Measurements from ENCODE around the gene KCNJ5. TPM values are rescaled to one million over a fixed set of nuclear protein-coding genes. Genes with fewer than 3 reads are reported as not detected.
"Not testable (repeated sequence)": the region's sequence is repeated elsewhere in the genome, so short reads cannot be mapped to it uniquely, and the experiment has no call there.

KCNJ5 gene
- total RNA-seq, 4 donors from 2014 or later = 0.69 to 1.1 TPM; not detected in 2

GRCh38 chr11:128919216-128919615 is 28.1 kb downstream of the KCNJ5 start:
- DNase-seq = no peak
- Histone ChIP-seq H3K36me3 (no peaks in the 10 kb centered on the region), H3K9me3 (no peaks in the 10 kb centered on the region), H3K27ac (no peak overlapping the region), H3K4me1 (no peaks in the 10 kb centered on the region), H3K27me3 (no peaks in the 10 kb centered on the region), H3K4me3 (no peak overlapping the region)
- no peak for TF ChIP-seq CTCF (IDR thresholded peaks at IDR 0.05)
- no peak for TF ChIP-seq POLR2A (IDR thresholded peaks at IDR 0.05)
- intact Hi-C loops (cut with DNase I; ENCODE audit: low total_unique reads) = no loop called here

- DNase-seq; H3K27ac ChIP-seq; intact Hi-C loops (cut with DNase I; ENCODE audit: low total_unique reads): not testable (repeated sequence)
Measured at GRCh38 chr11:128919635-128920034, 28.5 kb downstream of the KCNJ5 start.

GRCh38 chr11:128920666-128921065 is 29.5 kb downstream of the KCNJ5 start:
- no peak overlapping the region for H3K27ac ChIP-seq
- no peaks in the 10 kb centered on the region for H3K36me3 ChIP-seq
- intact Hi-C loops (cut with DNase I; ENCODE audit: low total_unique reads) = no loop called here
- no peak overlapping the region for H3K4me3 ChIP-seq
- no peaks in the 10 kb centered on the region for H3K27me3 ChIP-seq
- H3K4me1 ChIP-seq = no peaks in the 10 kb centered on the region
- DNase-seq = no peak
- no peaks in the 10 kb centered on the region for H3K9me3 ChIP-seq
- TF ChIP-seq POLR2A (IDR thresholded peaks at IDR 0.05) = no peak
- TF ChIP-seq CTCF (IDR thresholded peaks at IDR 0.05) = no peak

More at GRCh38 chr11:128919635-128920034, 28.5 kb downstream of the KCNJ5 start:
- not testable (repeated sequence) for H3K4me1 ChIP-seq, H3K27me3 ChIP-seq, H3K9me3 ChIP-seq, H3K4me3 ChIP-seq, H3K36me3 ChIP-seq

- Histone ChIP-seq H3K36me3 (no peaks in the 10 kb centered on the region), H3K27ac (no peak overlapping the region), H3K27me3 (no peaks in the 10 kb centered on the region), H3K9me3 (no peaks in the 10 kb centered on the region), H3K4me1 (no peaks in the 10 kb centered on the region), H3K4me3 (no peak overlapping the region)
- no peak for DNase-seq
- intact Hi-C loops (cut with DNase I; ENCODE audit: low total_unique reads) = no loop called here
- TF ChIP-seq CTCF (IDR thresholded peaks at IDR 0.05) = no peak
- TF ChIP-seq POLR2A (IDR thresholded peaks at IDR 0.05) = no peak
Measured at GRCh38 chr11:128921793-128922192, 30.6 kb downstream of the KCNJ5 start.

- H3K4me1 ChIP-seq = no peaks in the 10 kb centered on the region
- TF ChIP-seq POLR2A (IDR thresholded peaks at IDR 0.05) = no peak
- no peak for TF ChIP-seq CTCF (IDR thresholded peaks at IDR 0.05)
- no peak overlapping the region for H3K4me3 ChIP-seq
- no peaks in the 10 kb centered on the region for H3K27me3 ChIP-seq
- intact Hi-C loops (cut with DNase I; ENCODE audit: low total_unique reads) = no loop called here
- H3K9me3 ChIP-seq = no peaks in the 10 kb centered on the region
- no peak overlapping the region for H3K27ac ChIP-seq
- H3K36me3 ChIP-seq = no peaks in the 10 kb centered on the region
- no peak for DNase-seq
Measured at GRCh38 chr11:128924104-128924503, 32.9 kb downstream of the KCNJ5 start.

Data from uterus (tissue), 4 donors.